PC-3 (cell line): ENCODE data around the gene SLC39A6. TPM values are rescaled to one million over a fixed set of nuclear protein-coding genes. Genes with fewer than 3 reads are reported as not detected.

Experiments used
- ATAC-seq: fragments of 200-7000 bp; cut with Tn5 transposase; 2 replicates; pipeline ENCODE4 v1.9.1; 2020; ENCODE audit warnings: mild to moderate bottlenecking, moderate library complexity
- BruUV-seq: library from RNA; stranded (reverse); fragments of 400-500 nt; replicated peaks from 2 replicates; lab custom pipeline; 2021; lab: Mats Ljungman, UMichigan
- CTCF ChIA-PET: fragments of 300-600 bp; sonication (Branson Sonifier 250); formaldehyde crosslinking; loops from one replicate; lab custom pipeline; 2022; ENCODE audit warnings: antibody characterized with exemption; lab: Charles Lee
- POLR2A ChIA-PET: fragments of 300-600 bp; sonication (Branson Sonifier 250); formaldehyde crosslinking; loops from one replicate; lab custom pipeline; 2022; ENCODE audit warnings: antibody characterized with exemption; ENCODE audit not compliant: unreplicated experiment; lab: Charles Lee
- DNase-seq: peaks from one replicate; pipeline ENCODE4 v3.0.0-alpha.2; 2015
- H2AFZ ChIP-seq: fragments of 300-600 bp; sonication (generic); 2 replicates; pipeline ENCODE4 v1.6.0; 2016; ENCODE audit warnings: antibody characterized with exemption, low read length
- H3F3A ChIP-seq: fragments of 300-600 bp; sonication (generic); one replicate; pipeline ENCODE4 v1.6.0; 2017; ENCODE audit warnings: antibody characterized with exemption, low read length, control low read depth, mild to moderate bottlenecking; ENCODE audit not compliant: unreplicated experiment
- H3K27ac ChIP-seq: fragments of 300-600 bp; sonication (generic); 2 replicates; pipeline ENCODE4 v1.5.1; 2016; ENCODE audit warnings: mild to moderate bottlenecking, low read length
- H3K27me3 ChIP-seq: fragments of 300-600 bp; sonication (generic); 2 replicates; pipeline ENCODE4 v1.6.1; 2016; ENCODE audit warnings: low read length, mixed read lengths
- H3K36me3 ChIP-seq: fragments of 300-600 bp; sonication (generic); 2 replicates; pipeline ENCODE4 v1.6.1; 2016; ENCODE audit warnings: low read depth, mixed run types, low read length, mixed read lengths
- H3K4me1 ChIP-seq: fragments of 300-600 bp; sonication (generic); 2 replicates; pipeline ENCODE4 v1.5.1; 2016; ENCODE audit warnings: low read length; ENCODE audit not compliant: insufficient read depth
- H3K4me2 ChIP-seq: fragments of 300-600 bp; sonication (generic); 2 replicates; pipeline ENCODE4 v1.6.0; 2016; ENCODE audit warnings: low read length
- H3K4me3 ChIP-seq: fragments of 300-600 bp; sonication (generic); 2 replicates; pipeline ENCODE4 v1.5.1; 2016; ENCODE audit warnings: mild to moderate bottlenecking, low read length, mixed read lengths
- H3K79me2 ChIP-seq: fragments of 300-600 bp; sonication (generic); 2 replicates; pipeline ENCODE4 v1.6.1; 2017; ENCODE audit warnings: low read length, mixed read lengths
- H3K9ac ChIP-seq: fragments of 300-600 bp; sonication (generic); 2 replicates; pipeline ENCODE4 v1.6.0; 2016; ENCODE audit warnings: mild to moderate bottlenecking, low read length
- H3K9me2 ChIP-seq: fragments of 300-600 bp; sonication (generic); replicated peaks from 2 replicates; pipeline ENCODE4 v1.6.1; 2016; ENCODE audit warnings: mixed run types, low read length, mixed read lengths
- H3K9me3 ChIP-seq: fragments of 300-600 bp; sonication (generic); 2 replicates; pipeline ENCODE4 v1.6.1; 2016; ENCODE audit warnings: low read length, mixed read lengths
- H4K20me1 ChIP-seq: fragments of 300-600 bp; sonication (generic); 2 replicates; pipeline ENCODE4 v1.6.1; 2016; ENCODE audit warnings: low read length, mixed read lengths
- EZH2 ChIP-seq: fragments of 300-600 bp; sonication (generic); IDR thresholded peaks from one replicate; pipeline ENCODE4 v1.6.1; 2017; ENCODE audit warnings: antibody characterized with exemption, mild to moderate bottlenecking, low read length; ENCODE audit not compliant: unreplicated experiment
- EZH2phosphoT487 ChIP-seq: fragments of 300-600 bp; sonication (generic); IDR thresholded peaks from 2 replicates; pipeline ENCODE4 v1.6.1; 2018; ENCODE audit warnings: mild to moderate bottlenecking, antibody characterized with exemption, low read length, borderline replicate concordance
- intact Hi-C: fragments of 100-400 bp; cut with micrococcal nuclease; formaldehyde crosslinking; loops from 2 replicates; pipeline ENCODE4 v1.9.0; 2023
- total RNA-seq: library from RNA; depleted of rRNA; stranded (reverse); fragments of >200 nt; gene quantifications from 2 replicates; pipeline ENCODE4 v1.2.3, GENCODE V29; 2014; rRNA removed
- TF ChIP-seq, protein P1 (sequence below): fragments of 300-600 bp; sonication (generic); conservative IDR thresholded peaks from 2 replicates; pipeline ENCODE4 v1.5.1; 2017; ENCODE audit warnings: antibody characterized with exemption, low read depth, mild to moderate bottlenecking, low read length

SLC39A6 gene
- total RNA-seq, 1 experiment from 2014 or later: 25.5 TPM

DNA sequence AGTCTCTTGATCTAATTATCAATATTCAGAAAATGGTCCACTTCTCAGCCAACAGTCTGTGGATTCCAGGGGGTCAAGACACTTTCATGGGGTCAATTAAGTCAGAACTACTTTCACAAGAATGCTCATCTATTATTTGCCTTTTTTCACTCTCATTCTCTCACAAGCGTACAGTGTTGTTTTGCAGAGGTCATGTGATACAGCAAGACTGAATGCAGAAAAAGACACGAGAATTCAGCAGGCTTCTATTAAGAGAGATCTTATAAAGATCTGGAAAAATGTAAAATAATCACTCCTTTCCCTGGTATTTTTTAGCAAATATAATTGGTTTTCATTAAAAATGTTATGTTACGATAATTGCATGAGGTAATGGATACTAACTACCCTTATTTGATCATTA lies 70.5 kb downstream of the SLC39A6 start:
- ChIA-PET POLR2A (no interaction called here), CTCF (no interaction called here)
- H3K4me2 ChIP-seq: no peak overlapping the region
- no peaks in the 10 kb centered on the region for H3K36me3 ChIP-seq
- no peak for DNase-seq
- H3K9ac ChIP-seq: no peak overlapping the region
- no peak overlapping the region for H3K27ac ChIP-seq
- peaks cover 79% of the 10 kb centered on the region for H3K79me2 ChIP-seq
- H3F3A ChIP-seq: no peaks in the 10 kb centered on the region
- H3K4me3 ChIP-seq: no peak overlapping the region
- H3K4me1 ChIP-seq: no peaks in the 10 kb centered on the region
- H4K20me1 ChIP-seq: no peaks in the 10 kb centered on the region
- TF ChIP-seq, protein P1, sequence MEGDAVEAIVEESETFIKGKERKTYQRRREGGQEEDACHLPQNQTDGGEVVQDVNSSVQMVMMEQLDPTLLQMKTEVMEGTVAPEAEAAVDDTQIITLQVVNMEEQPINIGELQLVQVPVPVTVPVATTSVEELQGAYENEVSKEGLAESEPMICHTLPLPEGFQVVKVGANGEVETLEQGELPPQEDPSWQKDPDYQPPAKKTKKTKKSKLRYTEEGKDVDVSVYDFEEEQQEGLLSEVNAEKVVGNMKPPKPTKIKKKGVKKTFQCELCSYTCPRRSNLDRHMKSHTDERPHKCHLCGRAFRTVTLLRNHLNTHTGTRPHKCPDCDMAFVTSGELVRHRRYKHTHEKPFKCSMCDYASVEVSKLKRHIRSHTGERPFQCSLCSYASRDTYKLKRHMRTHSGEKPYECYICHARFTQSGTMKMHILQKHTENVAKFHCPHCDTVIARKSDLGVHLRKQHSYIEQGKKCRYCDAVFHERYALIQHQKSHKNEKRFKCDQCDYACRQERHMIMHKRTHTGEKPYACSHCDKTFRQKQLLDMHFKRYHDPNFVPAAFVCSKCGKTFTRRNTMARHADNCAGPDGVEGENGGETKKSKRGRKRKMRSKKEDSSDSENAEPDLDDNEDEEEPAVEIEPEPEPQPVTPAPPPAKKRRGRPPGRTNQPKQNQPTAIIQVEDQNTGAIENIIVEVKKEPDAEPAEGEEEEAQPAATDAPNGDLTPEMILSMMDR: no peak
- TF ChIP-seq EZH2 (no peak), EZH2phosphoT487 (no peak)
- intact Hi-C loops: no loop called here
- no peaks in the 10 kb centered on the region for H3K9me3 ChIP-seq
- no peaks in the 10 kb centered on the region for H3K9me2 ChIP-seq
- no TSS peak for BruUV-seq
- H2AFZ ChIP-seq: no peak overlapping the region
- no peaks in the 10 kb centered on the region for H3K27me3 ChIP-seq
- ATAC-seq: no peak

Other genes starting within 250 kb of the SLC39A6 start
- gene RPRD1A, start 61.8 kb downstream of the SLC39A6 start, total RNA-seq: 42.2 and 46.0 TPM in 2 replicates
- 24.6 and 47.3 TPM in 2 replicates for gene ELP2, start 559 bp upstream of the SLC39A6 start, total RNA-seq
- gene MOCOS, start 58.2 kb upstream of the SLC39A6 start, total RNA-seq: 5.1 TPM in 2 replicates
- 18.1 and 32.2 TPM in 2 replicates for gene FHOD3, start 168.4 kb upstream of the SLC39A6 start, total RNA-seq